Spleen (tissue), 7 donors: Measurements from ENCODE around the gene PAK1.

Source experiments
- CTCF ChIP-seq, 11 experiments: fragments of 200-600 bp in 7 of 11; fragments of 450-650 bp in 4 of 11; sonication (generic) in 4 of 11; IDR thresholded peaks in 8 of 11; conservative IDR thresholded peaks in 3 of 11; 1 replicate in 7 of 11; 2 replicates in 4 of 11; pipeline versions ENCODE4 v1.4.0 to v1.8.0; 2016 to 2021; ENCODE audit warnings: antibody characterized with exemption in 11 of 11, inconsistent platforms in 4 of 11, mild to moderate bottlenecking in 1 of 11
- POLR2AphosphoS5 ChIP-seq, 3 donors: sonication (generic); formaldehyde crosslinking; IDR thresholded peaks; one replicate each; pipeline ENCODE4 v1.5.1; 2017; ENCODE audit warnings: antibody characterized with exemption in 3 of 3
- donor health status: DM: no; HTN: no; CAD: no; lungs with moderate emphysema.
- donor health status: DM: no; HTN: no; CAD: no.
- donor health status: DM: no; HTN: no; CAD: no.

GRCh38 chr11:77446911-77447629 lies 26.8 kb downstream of the PAK1 start:
- no peak for TF ChIP-seq CTCF (IDR thresholded peaks at IDR 0.05 in 8 of 11, conservative IDR thresholded peaks at IDR 0.05 in 3 of 11)
- no peak for TF ChIP-seq POLR2AphosphoS5 (IDR thresholded peaks at IDR 0.05)
